Osteoblast (primary cell): ENCODE results near the gene DUSP16. TPM values are rescaled to one million over a fixed set of nuclear protein-coding genes. Genes with fewer than 3 reads are reported as not detected.

Experiments used
- DNase-seq: peaks from one replicate; pipeline ENCODE4 v3.0.0; 2011; ENCODE audit warnings: low spot score, mixed read lengths; ENCODE audit not compliant: insufficient read length; ENCODE audit errors: missing footprints
- H2AFZ ChIP-seq: 2 replicates; pipeline ENCODE4 v1.6.0; 2011; ENCODE audit warnings: mild to moderate bottlenecking, low read length
- H3K27ac ChIP-seq: 2 replicates; pipeline ENCODE4 v1.5.1; 2011; ENCODE audit warnings: mild to moderate bottlenecking, low read depth, low read length, moderate library complexity
- H3K27me3 ChIP-seq: 2 replicates; pipeline ENCODE4 v1.6.0; 2012; ENCODE audit warnings: mild to moderate bottlenecking, control low read depth, inconsistent platforms, low read length, moderate library complexity; ENCODE audit not compliant: insufficient read depth
- H3K36me3 ChIP-seq: 2 replicates; pipeline ENCODE4 v1.5.1; 2011; ENCODE audit warnings: mild to moderate bottlenecking, low read length, control low read depth, moderate library complexity; ENCODE audit not compliant: insufficient read depth
- H3K4me1 ChIP-seq: 2 replicates; pipeline ENCODE4 v1.5.1; 2011; ENCODE audit warnings: mild to moderate bottlenecking, low read length, control low read depth, moderate library complexity; ENCODE audit not compliant: insufficient read depth
- H3K4me2 ChIP-seq: 2 replicates; pipeline ENCODE4 v1.6.0; 2011; ENCODE audit warnings: mild to moderate bottlenecking, low read length; ENCODE audit not compliant: insufficient read depth
- H3K4me3 ChIP-seq: fragments of 200-600 bp; sonication (generic); 3 replicates; pipeline ENCODE4 v1.5.1; 2012; ENCODE audit warnings: mild to moderate bottlenecking, low read length, inconsistent platforms; ENCODE audit not compliant: insufficient read depth
- H3K79me2 ChIP-seq: 2 replicates; pipeline ENCODE4 v1.6.0; 2012; ENCODE audit warnings: mild to moderate bottlenecking, low read length, control low read depth, inconsistent platforms; ENCODE audit not compliant: insufficient read depth
- H3K9me3 ChIP-seq: 2 replicates; pipeline ENCODE4 v1.5.1; 2011; ENCODE audit warnings: low read depth, low read length, control low read depth
- H4K20me1 ChIP-seq: 2 replicates; pipeline ENCODE4 v1.6.0; 2012; ENCODE audit warnings: mild to moderate bottlenecking, low read length, control low read depth; ENCODE audit not compliant: insufficient read depth
- total RNA-seq: library from RNA; depleted of rRNA; stranded (reverse); fragments of >200 nt; gene quantifications from 2 replicates; pipeline ENCODE4 v1.2.3, GENCODE V29; 2012
- TF ChIP-seq, protein P1 (sequence below): IDR thresholded peaks from 2 replicates; pipeline ENCODE4 v1.5.1; 2011; ENCODE audit warnings: mild to moderate bottlenecking, low read depth, low read length, moderate library complexity; ENCODE audit errors: extremely low read depth

Gene DUSP16
- total RNA-seq, 1 donor: 5.1 TPM

- no peak overlapping the region for H3K4me2 ChIP-seq
- H3K79me2 ChIP-seq: no peaks in the 10 kb centered on the region
- H3K4me1 ChIP-seq: no peaks in the 10 kb centered on the region
- no peaks in the 10 kb centered on the region for H3K9me3 ChIP-seq
- no peaks in the 10 kb centered on the region for H3K36me3 ChIP-seq
- DNase-seq: peak; percentile 10
- TF ChIP-seq, protein P1, sequence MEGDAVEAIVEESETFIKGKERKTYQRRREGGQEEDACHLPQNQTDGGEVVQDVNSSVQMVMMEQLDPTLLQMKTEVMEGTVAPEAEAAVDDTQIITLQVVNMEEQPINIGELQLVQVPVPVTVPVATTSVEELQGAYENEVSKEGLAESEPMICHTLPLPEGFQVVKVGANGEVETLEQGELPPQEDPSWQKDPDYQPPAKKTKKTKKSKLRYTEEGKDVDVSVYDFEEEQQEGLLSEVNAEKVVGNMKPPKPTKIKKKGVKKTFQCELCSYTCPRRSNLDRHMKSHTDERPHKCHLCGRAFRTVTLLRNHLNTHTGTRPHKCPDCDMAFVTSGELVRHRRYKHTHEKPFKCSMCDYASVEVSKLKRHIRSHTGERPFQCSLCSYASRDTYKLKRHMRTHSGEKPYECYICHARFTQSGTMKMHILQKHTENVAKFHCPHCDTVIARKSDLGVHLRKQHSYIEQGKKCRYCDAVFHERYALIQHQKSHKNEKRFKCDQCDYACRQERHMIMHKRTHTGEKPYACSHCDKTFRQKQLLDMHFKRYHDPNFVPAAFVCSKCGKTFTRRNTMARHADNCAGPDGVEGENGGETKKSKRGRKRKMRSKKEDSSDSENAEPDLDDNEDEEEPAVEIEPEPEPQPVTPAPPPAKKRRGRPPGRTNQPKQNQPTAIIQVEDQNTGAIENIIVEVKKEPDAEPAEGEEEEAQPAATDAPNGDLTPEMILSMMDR: no peak
- H3K27me3 ChIP-seq: no peaks in the 10 kb centered on the region
- H4K20me1 ChIP-seq: peaks cover 3% of the 10 kb centered on the region
- H3K27ac ChIP-seq: no peak overlapping the region
- no peak overlapping the region for H3K4me3 ChIP-seq
- no peak overlapping the region for H2AFZ ChIP-seq
Measured at GRCh38 chr12:12534166-12534866, 28.3 kb downstream of the DUSP16 start.

- no peaks in the 10 kb centered on the region for H3K79me2 ChIP-seq
- H3K4me3 ChIP-seq: no peak overlapping the region
- no peaks in the 10 kb centered on the region for H3K27me3 ChIP-seq
- H3K4me1 ChIP-seq: no peaks in the 10 kb centered on the region
- no peaks in the 10 kb centered on the region for H3K36me3 ChIP-seq
- H3K9me3 ChIP-seq: no peaks in the 10 kb centered on the region
- no peak overlapping the region for H2AFZ ChIP-seq
- no peak overlapping the region for H3K4me2 ChIP-seq
- no peak overlapping the region for H3K27ac ChIP-seq
- DNase-seq: no peak
- TF ChIP-seq, protein P1: no peak
- H4K20me1 ChIP-seq: peaks cover 3% of the 10 kb centered on the region
Measured at GRCh38 chr12:12533238-12533829, 29.3 kb downstream of the DUSP16 start.

GRCh38 chr12:12531194-12531593, 31.5 kb downstream of the DUSP16 start:
- no peak overlapping the region for H3K4me3 ChIP-seq
- no peak overlapping the region for H3K27ac ChIP-seq
- TF ChIP-seq, protein P1: no peak
- no peaks in the 10 kb centered on the region for H3K4me1 ChIP-seq
- no peaks in the 10 kb centered on the region for H3K9me3 ChIP-seq
- H2AFZ ChIP-seq: no peak overlapping the region
- no peaks in the 10 kb centered on the region for H3K36me3 ChIP-seq
- H3K27me3 ChIP-seq: no peaks in the 10 kb centered on the region
- DNase-seq: peak; percentile 17
- H3K4me2 ChIP-seq: no peak overlapping the region
- H4K20me1 ChIP-seq: peaks cover 3% of the 10 kb centered on the region
- H3K79me2 ChIP-seq: no peaks in the 10 kb centered on the region

DNA sequence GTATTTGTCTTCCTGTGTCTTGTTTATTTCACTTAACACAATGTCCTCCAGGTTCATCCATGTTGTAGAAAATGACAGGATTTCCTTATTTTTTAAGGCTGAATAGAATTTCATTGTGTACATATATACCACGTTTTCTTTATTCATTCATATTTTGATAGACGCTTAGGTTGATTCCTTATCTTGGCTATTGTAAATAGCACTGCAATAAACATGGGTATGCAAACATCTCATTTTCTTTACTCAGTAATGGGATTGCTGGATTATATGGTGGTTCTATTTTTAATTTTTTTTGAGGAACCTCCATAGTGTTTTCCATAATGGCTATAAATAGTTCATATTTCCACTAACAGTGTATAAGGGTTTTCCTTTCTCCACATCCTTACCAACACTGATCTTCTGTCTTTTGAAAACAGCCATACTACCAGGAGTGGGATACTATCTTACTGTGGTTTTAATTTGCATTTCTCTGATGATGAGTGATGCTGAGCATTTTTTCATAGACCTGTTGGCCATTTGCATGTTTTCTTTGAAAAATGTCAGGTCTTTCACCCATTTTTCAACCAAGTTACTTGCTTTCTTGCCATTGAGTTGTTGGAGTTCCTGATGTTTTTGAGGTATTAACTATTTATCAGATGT, 32.8 kb downstream of the DUSP16 start:
- Histone ChIP-seq H2AFZ (no peak overlapping the region), H3K4me1 (no peaks in the 10 kb centered on the region), H3K4me3 (no peak overlapping the region), H4K20me1 (peaks cover under 1% of the 10 kb centered on the region), H3K27me3 (no peaks in the 10 kb centered on the region), H3K4me2 (no peak overlapping the region), H3K27ac (no peak overlapping the region), H3K79me2 (no peaks in the 10 kb centered on the region), H3K9me3 (no peaks in the 10 kb centered on the region), H3K36me3 (no peaks in the 10 kb centered on the region)
- no peak for DNase-seq
- TF ChIP-seq, protein P1: no peak
